HG02885 (cell line): ENCODE data around the gene PTDSS2.
A peak's percentile ranks its signal among the peaks of the same experiment; 100 is the strongest.
"Not testable (repeated sequence)": the region's sequence is repeated elsewhere in the genome, so short reads cannot be mapped to it uniquely, and the experiment has no call there.

ENCODE experiments used
- ATAC-seq: cut with Tn5 transposase; IDR thresholded peaks from one replicate; pipeline ENCODE4 v1.9.1; 2021; ENCODE audit warnings: mild to moderate bottlenecking; ENCODE audit not compliant: unreplicated experiment, poor library complexity

PTDSS2 gene

GRCh38 chr11:449889-450808, at the start of gene PTDSS2:
TSS of gene PTDSS2 (plus strand) at chr11:450279. CDS start at chr11:450456, 177 bp downstream.
- peak; percentile 85 for ATAC-seq

- not testable (repeated sequence) for ATAC-seq
Observed at GRCh38 chr11:401196-401595, 48.9 kb upstream of the PTDSS2 start.

- no peak for ATAC-seq
Observed at GRCh38 chr11:403021-403760, 46.9 kb upstream of the PTDSS2 start.

GRCh38 chr11:403761-404431, 46.2 kb upstream of the PTDSS2 start:
- no peak for ATAC-seq

- no peak for ATAC-seq
Observed at GRCh38 chr11:404551-405264, 45.4 kb upstream of the PTDSS2 start.

GRCh38 chr11:405323-405953, 44.6 kb upstream of the PTDSS2 start:
- no peak for ATAC-seq

- ATAC-seq, result no peak
Observed at GRCh38 chr11:405954-406795, 43.9 kb upstream of the PTDSS2 start.

- ATAC-seq, result peak; percentile 73
Observed at GRCh38 chr11:406796-407650, 43.1 kb upstream of the PTDSS2 start.

GRCh38 chr11:407651-408123, 42.4 kb upstream of the PTDSS2 start:
- ATAC-seq, result no peak

GRCh38 chr11:408154-409007, 41.7 kb upstream of the PTDSS2 start:
- no peak for ATAC-seq

- ATAC-seq, result no peak
Observed at GRCh38 chr11:409008-409599, 41.0 kb upstream of the PTDSS2 start.

GRCh38 chr11:409600-410483, 40.2 kb upstream of the PTDSS2 start:
- no peak for ATAC-seq

- ATAC-seq, result not testable (repeated sequence)
Observed at GRCh38 chr11:410711-411110, 39.4 kb upstream of the PTDSS2 start.

GRCh38 chr11:411520-411919, 38.6 kb upstream of the PTDSS2 start:
- ATAC-seq, result not testable (repeated sequence)

- no peak for ATAC-seq
Observed at GRCh38 chr11:412641-413119, 37.4 kb upstream of the PTDSS2 start.
